Hippocampal formation (tissue), 2 donors: Measurements from ENCODE around the gene KRT27.
A peak's percentile ranks its signal among the peaks of the same experiment; 100 is the strongest.

ENCODE experiments used
- DNase-seq, 2 donors: peaks; one replicate each; lab custom pipeline; 2025; lab: John Stamatoyannopoulos, UW

Gene KRT27

GRCh38 chr17:40809721-40810421 lies 27.5 kb upstream of the KRT27 start:
- DNase-seq: no peak

- no peak for DNase-seq
Observed at GRCh38 chr17:40806131-40806530, 23.8 kb upstream of the KRT27 start.

- peak; percentile 11 to 13 for DNase-seq
Observed at GRCh38 chr17:40803617-40804082, 21.3 kb upstream of the KRT27 start.

GRCh38 chr17:40801157-40801556 lies 18.8 kb upstream of the KRT27 start:
- DNase-seq: no peak

- DNase-seq: no peak
Observed at GRCh38 chr17:40800381-40800780, 18.0 kb upstream of the KRT27 start.

- DNase-seq: no peak
Observed at GRCh38 chr17:40799859-40800258, 17.5 kb upstream of the KRT27 start, which contains the start of gene KRT28. KRT28 (minus strand) TSS chr17:40799959; CDS start chr17:40799893, 66 bp downstream.

GRCh38 chr17:40796846-40797245 lies 14.5 kb upstream of the KRT27 start:
- no peak for DNase-seq

- DNase-seq: no peak
Observed at GRCh38 chr17:40795019-40795667, 12.8 kb upstream of the KRT27 start.

- DNase-seq: no peak
Observed at GRCh38 chr17:40794466-40794865, 12.1 kb upstream of the KRT27 start.

- DNase-seq: no peak
Observed at GRCh38 chr17:40793832-40794231, 11.5 kb upstream of the KRT27 start.

- DNase-seq: peak in 1 of 2 donors; percentile 0
Observed at GRCh38 chr17:40791787-40792436, 9.6 kb upstream of the KRT27 start.

GRCh38 chr17:40791111-40791510 lies 8.8 kb upstream of the KRT27 start:
- no peak for DNase-seq

GRCh38 chr17:40779181-40779909 lies 3.0 kb downstream of the KRT27 start:
- no peak for DNase-seq

GRCh38 chr17:40778461-40778860 lies 3.9 kb downstream of the KRT27 start:
- DNase-seq: no peak

GRCh38 chr17:40777971-40778370 lies 4.4 kb downstream of the KRT27 start:
- DNase-seq: no peak

GRCh38 chr17:40777459-40777858 lies 4.9 kb downstream of the KRT27 start:
- DNase-seq: no peak

- no peak for DNase-seq
Observed at GRCh38 chr17:40775945-40776344, 6.4 kb downstream of the KRT27 start.

- DNase-seq: no peak
Observed at GRCh38 chr17:40772101-40772500, 10.2 kb downstream of the KRT27 start, which contains the start of gene KRT26. KRT26 (minus strand) TSS chr17:40772201; CDS start chr17:40772113, 88 bp downstream.

- DNase-seq: no peak
Observed at GRCh38 chr17:40765657-40766056, 16.7 kb downstream of the KRT27 start.

- no peak for DNase-seq
Observed at GRCh38 chr17:40763752-40764151, 18.6 kb downstream of the KRT27 start.

- no peak for DNase-seq
Observed at GRCh38 chr17:40760105-40761016, 22.0 kb downstream of the KRT27 start.
